Peyer's patch (tissue), 4 donors: ENCODE data around the gene ASB2. TPM values are rescaled to one million over a fixed set of nuclear protein-coding genes. Genes with fewer than 3 reads are reported as not detected.
A peak's percentile ranks its signal among the peaks of the same experiment; 100 is the strongest.

Experiments
- DNase-seq, 3 donors: peaks; one replicate each; pipeline ENCODE4 v3.0.0-alpha.2; 2017 to 2019
- H3K27ac ChIP-seq, 4 donors: fragments of 200-600 bp; sonication (generic); one replicate each; pipeline ENCODE4 v1.5.1; 2016 to 2019
- H3K27me3 ChIP-seq, 2 donors: fragments of 200-600 bp; sonication (generic); one replicate each; pipeline ENCODE4 v1.5.1; 2019
- H3K36me3 ChIP-seq, 3 donors: fragments of 200-600 bp; sonication (generic); one replicate each; pipeline ENCODE4 v1.5.1; 2016 to 2019
- H3K4me1 ChIP-seq, 4 donors: fragments of 200-600 bp; sonication (generic); one replicate each; pipeline ENCODE4 v1.5.1; 2016 to 2019
- H3K4me3 ChIP-seq, 4 donors: fragments of 200-600 bp; sonication (generic); 1 replicate in 3 of 4; 2 replicates in 1 of 4; pipeline ENCODE4 v1.5.1; 2016 to 2019; ENCODE audit warnings: mild to moderate bottlenecking in 1 of 4
- H3K9me3 ChIP-seq, 4 donors: fragments of 200-600 bp; sonication (generic); one replicate each; pipeline ENCODE4 v1.5.1; 2016 to 2019; ENCODE audit warnings: mild to moderate bottlenecking in 1 of 4
- CTCF ChIP-seq, 6 experiments: fragments of 450-650 bp in 4 of 6; fragments of 200-600 bp in 2 of 6; sonication (generic) in 1 of 6; IDR thresholded peaks; one replicate each; pipeline ENCODE4 v1.5.1; 2017 to 2019; ENCODE audit warnings: antibody characterized with exemption in 6 of 6, mild to moderate bottlenecking in 3 of 6, moderate library complexity in 1 of 6
- POLR2A ChIP-seq, 2 donors: fragments of 450-650 bp; IDR thresholded peaks; one replicate each; pipeline ENCODE4 v1.5.1; 2017; ENCODE audit warnings: antibody characterized with exemption in 2 of 2, mild to moderate bottlenecking in 2 of 2, moderate library complexity in 2 of 2
- total RNA-seq, 4 donors: library from RNA; depleted of rRNA; stranded (reverse); fragments of >200 nt; gene quantifications; one replicate each; pipeline ENCODE4 v1.1.0, GENCODE V29; 2016

ASB2 gene
- total RNA-seq, 4 donors from 2014 or later, result 3.2 to 32.2 (median 5.4) TPM

- H3K27ac ChIP-seq, result no peak overlapping the region
Measured at GRCh38 chr14:93940437-93940836, 35.9 kb downstream of the ASB2 start.

GRCh38 chr14:93939304-93940229, 36.8 kb downstream of the ASB2 start:
- TF ChIP-seq POLR2A (IDR thresholded peaks at IDR 0.05), result no peak
- peak; percentile 73 to 96 (median 86) for TF ChIP-seq CTCF (IDR thresholded peaks at IDR 0.05)
- no peaks in the 10 kb centered on the region for H3K9me3 ChIP-seq
- H3K36me3 ChIP-seq, result no peaks in the 10 kb centered on the region
- H3K27ac ChIP-seq, result peak overlapping the region in 2 of 4 donors; percentile 15 to 51
- no peaks in the 10 kb centered on the region for H3K27me3 ChIP-seq
- peaks cover 0 to 13% (median 4%) of the 10 kb centered on the region in 4 donors for H3K4me1 ChIP-seq
- H3K4me3 ChIP-seq, result peak overlapping the region; percentile 28 to 49 (median 42)
- DNase-seq, result peak; percentile 84 to 94 (median 90)

More at GRCh38 chr14:93940437-93940836, 35.9 kb downstream of the ASB2 start:
- TF ChIP-seq CTCF (IDR thresholded peaks at IDR 0.05) (no peak), POLR2A (IDR thresholded peaks at IDR 0.05) (no peak)
- H3K9me3 ChIP-seq, result no peaks in the 10 kb centered on the region
- no peaks in the 10 kb centered on the region for H3K27me3 ChIP-seq
- peaks cover 0 to 13% (median 4%) of the 10 kb centered on the region in 4 donors for H3K4me1 ChIP-seq
- peaks cover 0 to 8% (median 0%) of the 10 kb centered on the region in 3 donors for H3K36me3 ChIP-seq
- H3K4me3 ChIP-seq, result no peak overlapping the region
- DNase-seq, result no peak

- Histone ChIP-seq H3K27ac (no peak overlapping the region), H3K4me3 (peak overlapping the region in 3 of 4 donors; percentile 28 to 43 (median 42)), H3K9me3 (no peaks in the 10 kb centered on the region), H3K27me3 (no peaks in the 10 kb centered on the region), H3K36me3 (no peaks in the 10 kb centered on the region), H3K4me1 (peaks cover 0 to 13% (median 4%) of the 10 kb centered on the region in 4 donors)
- no peak for DNase-seq
- TF ChIP-seq CTCF (IDR thresholded peaks at IDR 0.05) (no peak), POLR2A (IDR thresholded peaks at IDR 0.05) (no peak)
Measured at GRCh38 chr14:93938751-93939303, 37.5 kb downstream of the ASB2 start.

- no peak overlapping the region for H3K27ac ChIP-seq
- no peak for DNase-seq
- H3K27me3 ChIP-seq, result no peaks in the 10 kb centered on the region
- no peak overlapping the region for H3K4me3 ChIP-seq
- no peaks in the 10 kb centered on the region for H3K9me3 ChIP-seq
- TF ChIP-seq POLR2A (IDR thresholded peaks at IDR 0.05) (no peak), CTCF (IDR thresholded peaks at IDR 0.05) (no peak)
- H3K36me3 ChIP-seq, result no peaks in the 10 kb centered on the region
- peaks cover 0 to 13% (median 4%) of the 10 kb centered on the region in 4 donors for H3K4me1 ChIP-seq
Measured at GRCh38 chr14:93937519-93937918, 38.9 kb downstream of the ASB2 start.

- no peak for DNase-seq
- no peak for TF ChIP-seq POLR2A (IDR thresholded peaks at IDR 0.05)
- no peak for TF ChIP-seq CTCF (IDR thresholded peaks at IDR 0.05)
- Histone ChIP-seq H3K27me3 (no peaks in the 10 kb centered on the region), H3K36me3 (no peaks in the 10 kb centered on the region), H3K4me3 (no peak overlapping the region), H3K27ac (no peak overlapping the region), H3K4me1 (peaks cover 0 to 13% (median 4%) of the 10 kb centered on the region in 4 donors), H3K9me3 (no peaks in the 10 kb centered on the region)
Measured at GRCh38 chr14:93936926-93937325, 39.4 kb downstream of the ASB2 start.
